HS-27A (cell line): ENCODE results near the gene POLDIP3.
A peak's percentile ranks its signal among the peaks of the same experiment; 100 is the strongest.
"Not testable (repeated sequence)": the region's sequence is repeated elsewhere in the genome, so short reads cannot be mapped to it uniquely, and the experiment has no call there.

Experiments used
- DNase-seq: peaks from one replicate; pipeline ENCODE4 v3.0.0-alpha.2; 2012; ENCODE audit warnings: low read depth, missing footprints

Gene POLDIP3

GRCh38 chr22:42586381-42586780, 28.3 kb downstream of the POLDIP3 start:
- no peak for DNase-seq

DNA sequence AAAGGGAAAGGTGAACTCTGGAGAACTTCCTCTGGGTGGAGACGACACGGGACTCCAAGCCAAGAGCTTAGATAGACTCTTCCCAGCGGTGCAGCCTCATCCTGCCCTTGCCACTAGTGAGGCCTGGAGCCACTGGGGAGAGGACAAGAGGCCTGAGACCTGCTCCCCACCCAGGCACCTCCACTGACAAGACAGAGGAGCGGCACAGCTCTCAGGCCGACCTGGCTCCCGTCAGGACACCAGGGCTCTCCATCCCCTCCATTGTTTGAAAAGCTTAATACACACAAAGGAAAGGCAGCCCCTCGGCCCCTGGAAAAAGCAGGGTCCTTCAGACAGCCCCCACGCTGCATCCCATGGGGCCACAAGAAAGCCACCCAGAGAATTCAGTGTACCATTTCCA, 29.6 kb downstream of the POLDIP3 start:
- no peak for DNase-seq

- DNase-seq = no peak
Measured at GRCh38 chr22:42584364-42584940, 30.2 kb downstream of the POLDIP3 start.

DNA sequence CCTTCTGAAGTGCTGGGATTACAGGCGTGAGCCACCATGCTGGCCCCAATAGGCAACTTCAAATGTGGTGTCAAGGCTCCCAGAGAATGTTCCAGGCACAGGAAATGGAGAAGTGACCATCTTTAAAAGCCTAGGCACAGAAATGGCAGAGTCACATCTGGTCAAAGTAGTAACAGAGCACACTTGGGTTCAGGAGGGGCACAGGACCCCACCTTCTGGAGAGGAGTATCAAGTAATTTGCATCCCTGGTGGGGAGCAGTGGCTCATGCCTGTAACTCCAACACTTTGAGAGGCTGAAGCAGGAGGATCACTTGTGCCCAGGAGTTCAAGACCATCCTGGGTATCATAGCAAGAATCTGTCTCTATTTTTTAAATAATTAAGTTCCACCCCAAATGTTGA, 31.7 kb downstream of the POLDIP3 start:
- no peak for DNase-seq

DNA sequence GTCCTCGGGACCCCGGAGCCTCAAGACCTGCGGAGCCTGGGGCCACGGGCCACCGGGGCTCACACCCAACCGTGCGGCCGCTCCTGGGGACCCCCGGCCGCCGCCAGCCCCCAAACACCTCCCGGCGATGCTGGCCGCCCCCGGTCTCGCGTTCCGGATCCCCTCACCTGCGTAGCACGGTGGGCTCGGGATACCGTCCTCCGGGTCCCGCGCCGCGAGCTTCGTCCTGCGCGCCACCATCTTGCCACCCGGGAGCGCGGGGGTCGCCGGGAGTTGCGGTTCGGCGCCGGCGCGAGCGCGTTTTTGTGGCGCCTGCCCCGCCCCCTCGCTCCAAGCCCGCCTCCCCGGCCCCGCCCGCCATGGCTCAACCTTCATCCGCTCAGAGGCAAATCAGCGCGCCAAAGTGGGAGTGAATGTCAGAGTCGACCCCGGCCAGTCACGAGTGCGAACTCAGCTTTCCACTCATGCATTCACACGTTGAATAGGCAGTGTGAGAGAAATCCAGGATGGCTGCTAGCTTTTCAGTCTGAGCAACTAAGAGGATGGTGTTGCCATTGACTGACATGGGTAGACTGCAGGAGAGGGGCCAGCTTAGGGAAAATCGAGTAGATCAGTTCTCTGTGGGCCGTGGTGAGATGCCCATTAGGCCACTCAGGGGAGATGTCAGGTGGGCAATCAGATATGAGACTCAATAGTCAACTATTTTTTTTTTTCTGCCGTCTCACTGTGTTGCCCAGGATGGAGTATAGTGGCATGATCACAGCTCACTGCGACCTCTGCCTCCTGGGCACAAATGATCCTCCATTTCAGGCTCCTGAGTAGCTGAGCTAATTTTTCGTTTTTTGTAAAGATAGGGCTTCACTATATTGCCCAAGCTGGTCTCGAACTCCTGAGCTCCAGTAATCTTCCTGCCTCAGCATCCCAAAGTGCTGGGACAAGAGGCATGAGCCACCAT, 32.6 kb downstream of the POLDIP3 start:
- peak; percentile 26 for DNase-seq

- not testable (repeated sequence) for DNase-seq
Measured at GRCh38 chr22:42581194-42581761, 33.4 kb downstream of the POLDIP3 start.

DNA sequence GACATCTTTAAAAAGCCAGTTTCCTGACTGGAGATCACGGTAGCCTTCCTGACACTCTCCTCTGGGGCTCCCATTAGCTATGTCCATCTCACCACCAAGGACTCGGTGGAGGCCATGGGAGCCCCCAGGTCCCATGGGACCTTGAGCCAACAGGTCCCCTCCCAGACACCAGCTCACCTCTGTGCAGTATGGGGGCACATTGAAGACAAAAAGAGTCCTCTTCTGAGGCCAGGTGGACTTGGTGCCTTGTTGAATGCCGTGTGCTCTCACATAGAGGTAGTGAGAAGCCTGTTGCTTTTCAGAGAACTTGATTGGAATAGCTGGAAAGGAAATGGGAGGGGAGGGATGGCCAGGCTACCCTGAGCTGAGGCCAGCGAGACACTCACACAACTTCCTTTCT, 34.6 kb downstream of the POLDIP3 start:
- not testable (repeated sequence) for DNase-seq

DNA sequence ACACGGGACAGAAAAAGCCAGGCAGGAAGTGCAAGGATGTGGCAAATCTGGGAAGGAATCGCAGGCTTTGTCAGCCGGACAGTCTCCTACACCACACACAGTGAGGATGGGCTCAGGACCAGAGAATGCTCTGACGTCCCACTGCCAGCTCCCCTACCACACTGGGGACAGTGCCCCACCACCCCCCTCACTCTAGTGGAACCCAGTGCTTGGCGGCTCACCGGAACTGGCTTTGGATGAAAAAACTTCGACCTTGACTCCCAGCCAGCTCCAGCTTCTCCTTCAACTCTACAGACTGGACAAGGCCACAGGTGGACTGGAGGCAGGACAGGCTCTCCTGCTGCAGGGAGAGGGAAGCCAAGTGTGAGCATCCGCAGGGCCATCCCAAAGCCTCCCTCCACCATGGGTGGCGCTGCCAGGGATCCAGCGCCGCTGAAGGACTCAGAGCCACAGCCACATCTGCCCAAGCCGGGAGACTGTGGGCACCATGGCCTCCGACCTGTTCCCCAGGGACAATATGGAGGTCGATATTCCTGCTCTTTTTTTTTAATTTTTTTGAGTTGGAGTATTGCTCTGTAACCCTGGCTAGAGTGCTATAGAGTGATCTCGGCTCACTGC, 37.0 kb downstream of the POLDIP3 start:
- no peak for DNase-seq

GRCh38 chr22:42577141-42577540, 37.5 kb downstream of the POLDIP3 start:
- not testable (repeated sequence) for DNase-seq

GRCh38 chr22:42575996-42576574, 38.6 kb downstream of the POLDIP3 start:
- DNase-seq = not testable (repeated sequence)

DNA sequence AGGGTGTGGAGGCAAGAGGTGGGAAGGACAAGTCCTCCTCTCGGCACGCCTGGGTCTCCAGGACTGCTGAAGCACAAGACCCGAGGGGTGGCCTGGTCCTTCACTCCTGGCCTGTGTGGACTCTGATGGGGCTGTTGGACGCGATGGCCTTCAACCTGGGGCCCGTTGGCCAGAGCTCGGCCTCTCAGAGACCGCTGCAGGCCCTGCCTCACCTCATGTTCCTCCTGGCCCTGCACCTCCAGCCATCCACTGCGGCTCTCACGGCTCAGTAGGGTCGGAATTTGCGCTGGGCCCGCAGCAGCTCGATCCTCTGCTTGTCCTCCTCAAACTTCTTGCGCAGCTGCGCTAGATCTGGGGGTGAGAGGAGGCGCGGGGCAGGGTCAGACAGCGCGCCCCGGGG, 40.2 kb downstream of the POLDIP3 start:
- DNase-seq = not testable (repeated sequence)

DNA sequence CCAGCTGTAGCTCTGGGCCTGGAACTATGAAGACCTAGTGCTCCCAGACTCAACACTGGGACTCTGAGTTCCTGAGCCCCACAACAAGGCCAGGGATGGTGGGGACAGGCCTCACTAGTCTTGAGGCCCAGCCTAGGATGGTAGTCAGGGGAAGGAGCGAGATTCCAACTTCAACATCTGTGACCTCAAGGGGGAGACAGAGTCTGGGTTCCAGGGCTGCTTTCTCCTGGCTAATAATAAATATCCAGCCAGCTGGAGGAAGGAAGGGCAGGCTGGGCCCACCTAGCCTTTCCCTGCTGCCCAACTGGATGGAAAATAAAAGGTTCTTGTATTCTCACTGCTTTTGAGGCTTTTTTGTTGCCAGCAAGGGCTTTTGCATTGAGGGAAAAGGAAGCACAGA, 40.6 kb downstream of the POLDIP3 start:
- not testable (repeated sequence) for DNase-seq

DNA sequence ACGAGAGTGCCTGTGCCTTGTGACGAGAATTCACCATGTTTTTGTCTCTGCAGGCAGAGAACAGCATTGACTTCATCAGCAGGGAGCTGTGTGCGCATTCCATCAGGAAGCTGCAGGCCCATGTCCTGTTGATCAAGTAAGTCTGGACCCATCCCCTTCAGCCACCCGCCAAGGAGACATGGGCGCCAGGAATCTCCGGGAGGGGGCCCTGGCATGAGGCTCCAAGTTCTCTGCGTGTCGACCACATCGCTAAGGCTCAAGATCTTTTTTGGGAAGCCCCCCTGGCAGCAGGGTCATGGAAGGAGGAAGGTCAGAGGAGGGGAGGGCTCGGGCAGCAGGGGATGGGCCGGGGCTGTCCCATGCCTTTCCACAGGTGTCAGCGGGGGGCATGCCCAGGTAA, 43.6 kb downstream of the POLDIP3 start:
- DNase-seq = not testable (repeated sequence)

- not testable (repeated sequence) for DNase-seq
Measured at GRCh38 chr22:42570580-42570979, 44.1 kb downstream of the POLDIP3 start.

DNA sequence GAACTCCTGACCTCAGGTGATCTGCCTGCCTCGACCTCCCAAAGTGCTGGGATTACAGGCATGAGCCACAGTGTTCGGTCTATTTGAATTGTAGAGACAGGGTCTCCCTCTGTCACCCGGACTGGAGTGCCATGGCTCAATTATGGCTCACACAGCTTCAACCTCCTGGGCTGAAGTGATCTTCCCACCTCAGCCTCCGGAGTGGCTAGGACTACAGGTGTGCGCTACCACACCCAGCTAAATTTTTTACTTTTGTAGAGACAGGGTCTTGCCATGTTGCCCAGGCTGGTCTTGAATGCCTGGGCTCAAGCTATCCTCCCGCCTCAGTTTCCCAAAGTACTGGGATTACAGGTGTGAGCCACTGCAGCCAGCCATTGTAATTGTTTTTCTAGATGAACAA, 46.7 kb downstream of the POLDIP3 start:
- not testable (repeated sequence) for DNase-seq

GRCh38 chr22:42565956-42566355, 48.7 kb downstream of the POLDIP3 start:
- no peak for DNase-seq

DNA sequence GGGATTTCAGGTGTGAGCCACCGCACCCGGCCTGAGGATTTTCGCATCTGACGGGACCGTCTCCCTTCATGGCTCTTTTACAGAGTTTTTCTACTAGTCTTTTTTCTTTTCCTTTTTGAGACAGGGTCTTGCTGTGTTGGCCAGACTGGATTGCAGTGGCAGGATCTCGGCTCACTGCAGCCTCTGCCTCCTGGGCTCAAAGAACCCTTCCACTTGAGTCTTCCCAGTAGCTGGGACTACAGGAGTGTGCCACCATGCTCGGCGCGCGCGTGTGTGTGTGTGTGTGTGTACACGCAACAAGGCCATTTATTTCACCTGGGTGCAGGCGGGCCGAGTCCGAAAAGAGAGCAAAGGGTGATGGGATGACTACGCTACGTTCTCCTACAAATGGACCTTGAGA, 50.0 kb downstream of the POLDIP3 start:
- DNase-seq = no peak

- not testable (repeated sequence) for DNase-seq
Measured at GRCh38 chr22:42563943-42564342, 50.7 kb downstream of the POLDIP3 start.

DNA sequence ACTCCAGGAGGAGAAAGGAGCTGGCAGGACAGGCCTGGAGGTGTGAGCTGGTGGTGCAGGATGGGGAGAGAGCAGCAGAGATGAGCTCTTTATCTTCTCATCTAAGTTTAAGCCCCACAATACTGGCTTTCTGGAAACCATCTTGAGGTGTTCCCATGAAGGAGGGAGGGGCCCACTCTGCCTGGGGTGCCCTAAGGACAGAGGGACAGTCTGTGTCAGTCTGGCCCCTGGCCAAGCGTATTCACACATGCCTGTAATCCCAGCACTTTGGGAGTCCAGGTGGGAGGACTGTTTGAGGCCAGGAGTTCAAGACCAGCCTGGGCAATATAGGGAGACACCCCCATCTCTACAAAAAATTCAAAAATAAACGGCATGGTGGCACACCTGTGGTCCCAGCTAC, 52.0 kb downstream of the POLDIP3 start:
- DNase-seq = no peak

DNA sequence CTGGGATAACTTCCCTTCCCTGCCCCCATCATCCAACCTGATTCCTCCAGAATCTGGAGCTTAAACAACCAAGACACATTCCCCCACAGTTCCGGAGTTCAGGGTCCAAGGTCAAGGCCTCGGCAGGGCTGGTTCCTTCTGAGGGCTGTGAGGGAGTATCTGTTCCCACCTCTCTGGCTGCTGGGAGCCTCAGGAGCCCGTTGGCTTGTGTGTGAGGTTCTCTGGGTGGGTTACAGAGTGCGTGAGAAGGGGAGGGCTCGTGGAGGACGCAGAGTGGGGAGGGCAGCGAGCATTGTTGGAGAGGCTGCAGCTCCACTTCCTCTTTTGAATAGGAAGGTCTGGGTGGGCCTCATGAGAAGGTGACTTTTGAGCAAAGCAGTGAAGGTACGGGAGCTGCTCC, 52.4 kb downstream of the POLDIP3 start:
- no peak for DNase-seq

GRCh38 chr22:42561856-42562255, 52.8 kb downstream of the POLDIP3 start:
- DNase-seq = no peak

DNA sequence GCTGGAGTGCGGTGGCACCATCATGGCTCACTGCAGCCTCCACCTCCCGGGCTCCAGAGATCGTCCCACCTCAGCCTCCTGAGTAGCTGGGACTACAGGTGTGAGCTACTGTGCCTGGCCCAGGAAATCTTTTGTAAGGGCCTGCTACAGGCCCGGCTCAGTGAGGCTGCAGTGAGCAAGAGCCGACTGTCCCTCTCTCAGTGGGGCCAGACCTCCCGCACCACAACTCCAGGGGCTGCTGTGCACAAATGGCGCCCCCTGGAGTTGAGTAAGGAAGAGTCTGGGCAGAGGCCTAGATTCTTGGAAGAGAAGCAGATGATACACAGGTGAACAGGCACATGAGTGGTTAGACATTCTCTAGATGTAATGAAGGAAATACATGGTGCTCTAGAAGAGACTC, 53.9 kb downstream of the POLDIP3 start:
- no peak for DNase-seq
